Measurements from ENCODE around the gene PPP2R2C. TPM values are rescaled to one million over a fixed set of nuclear protein-coding genes. Genes with fewer than 3 reads are reported as not detected.

PPP2R2C gene
- total RNA-seq, 2 experiments from 2014 or later = not detected

DNA sequence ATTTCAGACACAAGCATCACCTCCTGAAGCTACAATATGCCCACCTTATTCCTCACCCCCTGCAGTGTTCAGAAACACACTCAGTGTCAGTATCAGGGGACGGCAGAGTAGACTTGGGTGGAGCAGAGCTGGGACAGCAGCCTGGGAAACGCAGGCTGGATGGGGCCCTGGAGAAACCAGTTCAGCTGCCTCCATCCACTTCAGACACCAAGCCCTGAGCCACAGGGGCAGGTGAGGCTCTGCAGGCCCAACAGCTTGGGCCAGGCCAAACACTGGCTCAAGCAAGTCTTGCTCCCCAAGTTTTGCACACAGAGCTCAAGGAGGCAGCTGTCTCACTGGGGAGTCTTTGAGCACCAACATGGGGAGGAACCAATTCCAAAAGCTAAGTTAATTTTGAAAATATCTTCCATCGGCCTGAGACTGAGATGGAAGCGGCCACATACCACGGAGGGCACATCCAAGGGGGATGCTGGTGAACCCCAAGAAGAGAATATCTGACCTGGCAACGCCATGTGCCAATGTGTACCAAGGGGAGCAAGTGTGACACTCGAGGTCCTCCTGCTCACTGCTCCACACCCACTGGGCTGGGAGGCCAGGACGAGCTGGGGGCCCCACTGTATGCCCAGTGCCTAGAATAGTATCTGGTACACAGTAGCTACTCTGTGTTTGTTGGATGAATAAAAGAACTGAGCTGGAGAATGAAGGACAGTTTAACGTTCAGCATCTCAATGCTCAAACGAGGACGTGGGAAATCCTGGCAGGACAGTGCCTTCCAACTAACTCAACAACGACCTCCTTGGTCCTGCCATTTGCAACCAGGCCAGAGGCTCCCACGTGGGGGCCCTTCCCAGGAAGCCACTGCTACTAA, 45.6 kb downstream of the PPP2R2C start:
- Mint-ChIP-seq H3K27ac (no peak overlapping the region), H3K27me3 (no peaks in the 10 kb centered on the region), H3K36me3 (ENCODE audit: low read depth) (no peaks in the 10 kb centered on the region), H3K4me3 (no peak overlapping the region), H3K9me3 (no peaks in the 10 kb centered on the region), H3K4me1 (peaks cover 2% of the 10 kb centered on the region)
- no peak for DNase-seq
- POLR2A ChIA-PET = no interaction called here
- CTCF ChIA-PET = no interaction called here

DNA sequence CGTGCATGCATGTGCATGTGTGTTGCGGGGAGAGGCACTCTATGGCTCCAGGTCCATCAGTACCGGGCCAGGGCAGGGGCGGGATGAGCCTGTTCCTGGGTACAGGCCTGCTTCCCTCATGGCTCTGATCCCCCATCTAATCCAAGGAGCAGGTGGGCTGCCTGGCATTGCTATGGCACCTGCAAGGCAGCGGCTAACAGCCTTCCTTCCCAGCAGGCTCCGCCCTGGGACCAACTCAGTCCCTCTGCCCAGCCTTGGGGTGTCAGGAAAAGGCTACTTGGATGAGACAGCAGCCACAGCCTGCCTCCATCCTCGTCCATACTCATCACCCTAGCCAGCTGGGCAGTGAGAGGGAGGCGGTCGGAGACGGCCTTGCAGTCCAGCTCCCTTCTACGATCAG, 46.5 kb downstream of the PPP2R2C start:
- ChIA-PET POLR2A (no interaction called here), CTCF (no interaction called here)
- Mint-ChIP-seq H3K27ac (no peak overlapping the region), H3K9me3 (no peaks in the 10 kb centered on the region), H3K4me3 (no peak overlapping the region), H3K27me3 (no peaks in the 10 kb centered on the region), H3K36me3 (ENCODE audit: low read depth) (no peaks in the 10 kb centered on the region), H3K4me1 (peaks cover 2% of the 10 kb centered on the region)
- DNase-seq = no peak

DNA sequence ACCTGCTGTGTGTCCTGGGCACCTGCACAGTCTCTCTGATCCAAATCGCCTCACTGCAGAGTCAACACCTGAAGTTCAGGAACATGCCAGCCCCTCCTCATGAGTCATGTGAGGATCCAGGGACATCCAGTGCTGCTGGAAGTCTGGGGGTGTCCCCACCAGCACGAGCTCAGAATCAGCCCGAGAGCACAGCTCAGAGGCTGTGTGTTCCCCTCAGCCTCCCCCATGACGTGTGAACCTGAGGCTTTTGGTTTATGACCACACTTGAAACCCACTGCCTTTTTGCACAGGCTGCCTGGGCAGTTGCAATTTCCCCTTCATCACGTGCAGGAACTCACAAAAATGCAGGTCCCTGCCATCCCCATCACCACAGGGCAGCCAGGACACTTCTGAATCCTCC, 47.1 kb downstream of the PPP2R2C start:
- no peaks in the 10 kb centered on the region for H3K27me3 Mint-ChIP-seq
- DNase-seq = no peak
- H3K36me3 Mint-ChIP-seq (ENCODE audit: low read depth) = no peaks in the 10 kb centered on the region
- H3K4me1 Mint-ChIP-seq = peaks cover 2% of the 10 kb centered on the region
- no peak overlapping the region for H3K4me3 Mint-ChIP-seq
- no peaks in the 10 kb centered on the region for H3K9me3 Mint-ChIP-seq
- no peak overlapping the region for H3K27ac Mint-ChIP-seq
- ChIA-PET POLR2A (no interaction called here), CTCF (no interaction called here)

DNA sequence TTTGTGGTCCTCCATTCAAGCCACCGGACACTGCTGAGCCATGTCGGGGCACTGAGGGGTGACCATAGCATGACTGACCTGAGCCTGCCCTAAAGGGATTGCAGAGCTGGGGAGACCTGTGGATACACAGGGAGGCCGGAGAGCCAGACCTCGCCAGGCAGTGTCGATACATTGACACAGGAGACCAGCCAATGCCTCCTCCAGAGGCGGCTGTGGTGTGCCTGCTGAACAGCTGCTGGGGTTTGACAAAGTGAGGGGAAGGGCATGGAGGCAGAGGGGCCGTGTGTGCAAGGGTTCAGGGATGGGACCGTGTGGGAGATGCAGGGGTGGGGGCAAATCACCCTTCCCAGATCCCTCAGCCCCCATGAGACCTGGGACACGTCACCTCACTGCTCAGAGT, 48.0 kb downstream of the PPP2R2C start:
- no peak overlapping the region for H3K27ac Mint-ChIP-seq
- ChIA-PET POLR2A (no interaction called here), CTCF (no interaction called here)
- no peak overlapping the region for H3K4me3 Mint-ChIP-seq
- no peak for DNase-seq
- peaks cover 2% of the 10 kb centered on the region for H3K4me1 Mint-ChIP-seq
- H3K36me3 Mint-ChIP-seq (ENCODE audit: low read depth) = no peaks in the 10 kb centered on the region
- no peaks in the 10 kb centered on the region for H3K27me3 Mint-ChIP-seq
- no peaks in the 10 kb centered on the region for H3K9me3 Mint-ChIP-seq

DNA sequence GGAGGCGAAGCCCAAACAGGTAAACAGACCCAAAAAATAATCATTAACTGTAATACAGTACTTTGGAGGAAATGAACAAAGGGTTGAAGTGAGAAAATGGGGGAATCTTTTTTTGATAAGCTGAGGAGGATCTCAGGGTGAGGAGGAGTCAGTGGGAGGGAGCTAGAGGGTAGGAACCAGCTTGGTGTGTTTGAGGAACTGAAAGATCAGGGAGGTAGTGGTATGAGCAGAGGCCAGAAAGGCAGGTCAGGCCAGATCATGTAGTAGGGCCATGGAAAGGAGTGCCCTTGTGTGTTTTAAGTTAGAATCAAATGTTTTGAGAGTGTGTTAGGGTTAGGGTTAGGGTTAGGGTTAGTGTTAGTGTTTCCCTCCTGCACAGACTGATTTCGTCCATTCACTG, 48.8 kb downstream of the PPP2R2C start:
- H3K4me3 Mint-ChIP-seq = no peak overlapping the region
- ChIA-PET POLR2A (no interaction called here), CTCF (no interaction called here)
- no peaks in the 10 kb centered on the region for H3K36me3 Mint-ChIP-seq (ENCODE audit: low read depth)
- no peak overlapping the region for H3K27ac Mint-ChIP-seq
- DNase-seq = no peak
- H3K27me3 Mint-ChIP-seq = no peaks in the 10 kb centered on the region
- H3K4me1 Mint-ChIP-seq = peaks cover 2% of the 10 kb centered on the region
- no peaks in the 10 kb centered on the region for H3K9me3 Mint-ChIP-seq

DNA sequence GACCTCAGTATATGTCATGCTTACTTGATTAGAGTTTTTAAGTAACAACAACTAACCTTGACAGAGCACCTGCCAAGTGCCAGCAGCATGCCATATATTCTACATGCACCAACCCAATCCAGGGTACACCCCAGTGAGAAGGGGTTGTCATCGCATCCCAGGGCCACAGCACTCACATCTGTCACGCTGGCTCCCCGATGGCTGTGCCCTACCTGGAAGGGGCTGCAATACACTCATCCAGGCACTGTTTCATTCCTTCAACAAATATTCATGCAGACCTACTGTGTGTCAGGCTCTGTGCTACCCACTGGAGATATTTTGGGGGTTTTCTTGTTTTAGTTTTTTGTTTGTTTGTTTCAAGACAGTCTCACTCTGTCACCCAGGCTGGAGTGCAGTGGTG, 49.5 kb downstream of the PPP2R2C start:
- no peak for DNase-seq
- Mint-ChIP-seq H3K27ac (no peak overlapping the region), H3K4me3 (no peak overlapping the region), H3K4me1 (peaks cover 2% of the 10 kb centered on the region), H3K36me3 (ENCODE audit: low read depth) (no peaks in the 10 kb centered on the region), H3K9me3 (no peaks in the 10 kb centered on the region), H3K27me3 (no peaks in the 10 kb centered on the region)
- ChIA-PET CTCF (no interaction called here), POLR2A (no interaction called here)

DNA sequence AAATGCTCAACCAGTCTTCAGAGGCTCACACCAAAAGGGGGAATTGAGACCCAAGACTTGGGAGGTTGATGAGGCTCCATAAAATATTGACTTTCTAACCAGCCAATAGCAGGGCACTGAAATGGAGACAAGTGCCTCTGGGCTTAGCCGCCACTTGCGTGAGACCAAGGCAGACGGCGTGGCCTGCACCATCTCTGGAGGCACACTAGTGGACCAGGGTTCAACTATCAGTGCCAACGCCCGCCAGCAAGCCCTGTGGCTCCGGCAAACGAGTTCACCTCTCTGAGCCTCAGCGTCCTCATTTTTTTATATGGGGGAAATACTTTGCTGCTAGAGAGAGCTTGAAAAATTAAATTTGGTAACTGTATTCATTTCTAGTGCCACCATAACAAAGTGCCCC, 50.3 kb downstream of the PPP2R2C start:
- Mint-ChIP-seq H3K9me3 (no peaks in the 10 kb centered on the region), H3K27me3 (no peaks in the 10 kb centered on the region), H3K27ac (no peak overlapping the region), H3K36me3 (ENCODE audit: low read depth) (no peaks in the 10 kb centered on the region), H3K4me1 (peaks cover 2% of the 10 kb centered on the region), H3K4me3 (no peak overlapping the region)
- DNase-seq = no peak
- CTCF ChIA-PET = no interaction called here
- POLR2A ChIA-PET = no interaction called here

DNA sequence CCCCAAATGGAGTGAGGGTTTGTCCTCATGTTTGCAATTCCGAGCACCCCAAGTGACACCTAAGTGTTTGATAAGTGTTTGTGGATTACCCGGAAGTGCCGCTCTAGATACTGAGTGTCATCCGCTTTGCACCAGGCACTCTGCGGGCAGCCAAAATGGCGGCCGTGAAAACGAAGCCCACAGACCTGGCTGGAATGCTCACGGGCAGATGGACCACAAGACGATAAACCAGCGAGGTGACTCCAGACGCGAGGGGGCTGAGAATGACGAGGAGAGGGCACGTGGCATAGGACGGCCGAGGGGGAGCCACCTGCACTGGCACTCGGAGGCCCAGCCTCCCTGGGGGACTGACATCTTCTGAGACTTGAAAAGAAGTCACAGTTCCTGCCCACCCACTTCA, 51.0 kb downstream of the PPP2R2C start:
- no peak overlapping the region for H3K27ac Mint-ChIP-seq
- no peaks in the 10 kb centered on the region for H3K27me3 Mint-ChIP-seq
- CTCF ChIA-PET = no interaction called here
- no peak overlapping the region for H3K4me3 Mint-ChIP-seq
- H3K9me3 Mint-ChIP-seq = no peaks in the 10 kb centered on the region
- peaks cover 2% of the 10 kb centered on the region for H3K4me1 Mint-ChIP-seq
- no peak for DNase-seq
- H3K36me3 Mint-ChIP-seq (ENCODE audit: low read depth) = no peaks in the 10 kb centered on the region
- POLR2A ChIA-PET = no interaction called here

DNA sequence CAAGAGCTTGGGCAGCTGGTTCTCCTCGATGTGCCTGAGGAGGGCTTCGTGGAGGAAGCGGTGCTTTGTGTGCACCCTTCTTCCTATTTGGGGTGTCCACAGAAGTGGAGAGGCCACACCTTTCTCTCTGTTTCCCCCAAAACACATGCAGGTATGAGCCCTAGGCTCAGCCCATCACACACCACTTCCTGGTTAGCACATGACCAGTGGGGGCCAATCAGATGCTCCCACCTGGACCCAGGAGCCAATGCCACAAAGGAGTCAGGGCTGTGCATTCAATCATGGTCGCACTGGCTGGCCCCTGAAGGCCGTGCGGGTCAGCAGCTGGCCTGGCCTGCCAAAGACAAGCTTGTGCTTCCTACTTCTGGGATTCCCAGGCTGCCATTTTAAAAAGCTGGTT, 51.4 kb downstream of the PPP2R2C start:
- DNase-seq = no peak
- POLR2A ChIA-PET = no interaction called here
- no peak overlapping the region for H3K4me3 Mint-ChIP-seq

DNA sequence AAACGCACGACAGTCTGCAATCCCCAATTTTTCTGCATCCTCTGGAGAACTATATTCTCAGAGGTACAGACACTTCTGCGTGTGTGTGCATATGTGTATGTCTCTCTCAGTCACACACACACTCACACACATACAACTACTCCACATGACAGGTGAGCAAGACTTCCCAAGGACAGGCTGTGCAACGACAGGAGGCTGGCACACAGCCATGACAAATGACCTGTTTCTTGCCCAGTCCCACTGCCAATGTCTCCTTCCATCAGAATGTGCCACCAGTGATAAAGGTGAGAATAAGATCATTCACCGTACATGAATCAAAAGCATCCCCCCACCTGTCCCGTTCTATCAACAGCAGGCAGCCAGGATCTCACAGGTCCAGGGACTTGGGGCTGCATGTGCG, 52.4 kb downstream of the PPP2R2C start:
- ChIA-PET POLR2A (no interaction called here), CTCF (no interaction called here)
- Mint-ChIP-seq H3K27ac (no peak overlapping the region), H3K27me3 (no peaks in the 10 kb centered on the region), H3K36me3 (ENCODE audit: low read depth) (no peaks in the 10 kb centered on the region), H3K4me3 (no peak overlapping the region), H3K9me3 (no peaks in the 10 kb centered on the region), H3K4me1 (no peaks in the 10 kb centered on the region)
- DNase-seq = no peak

More for the DNA sequence above, 51.4 kb downstream of the PPP2R2C start:
- no peaks in the 10 kb centered on the region for H3K36me3 Mint-ChIP-seq (ENCODE audit: low read depth)
- no peaks in the 10 kb centered on the region for H3K27me3 Mint-ChIP-seq
- CTCF ChIA-PET = no interaction called here
- H3K4me1 Mint-ChIP-seq = peaks cover 2% of the 10 kb centered on the region
- no peak overlapping the region for H3K27ac Mint-ChIP-seq
- H3K9me3 Mint-ChIP-seq = no peaks in the 10 kb centered on the region

DNA sequence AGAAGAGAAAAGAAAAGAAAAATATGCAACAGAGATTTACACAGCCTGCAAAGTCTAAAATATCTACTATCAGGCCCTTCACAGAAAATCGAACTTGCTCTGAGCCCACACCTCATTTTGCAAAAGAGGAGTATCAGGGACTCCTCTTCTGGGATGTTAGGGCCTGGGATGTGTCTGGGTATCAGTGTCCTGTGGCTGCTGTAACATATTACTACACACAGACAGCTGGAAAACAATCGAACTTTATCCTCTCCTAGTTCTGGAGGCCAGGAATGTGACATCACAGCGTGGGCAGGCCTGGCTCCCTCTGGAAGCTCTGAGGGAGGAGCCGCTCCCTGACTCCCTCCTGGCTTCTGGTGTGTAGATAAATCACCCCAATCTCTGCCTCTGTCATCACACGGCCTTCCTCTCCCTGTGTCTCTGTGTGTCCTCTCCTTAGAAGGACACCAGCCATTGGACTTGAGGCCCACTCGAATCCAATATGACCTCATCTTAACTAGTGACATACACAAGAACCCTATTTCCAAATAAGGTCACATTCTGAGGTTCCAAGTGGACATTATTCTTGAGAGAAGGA, 52.9 kb downstream of the PPP2R2C start:
- no peaks in the 10 kb centered on the region for H3K9me3 Mint-ChIP-seq

DNA sequence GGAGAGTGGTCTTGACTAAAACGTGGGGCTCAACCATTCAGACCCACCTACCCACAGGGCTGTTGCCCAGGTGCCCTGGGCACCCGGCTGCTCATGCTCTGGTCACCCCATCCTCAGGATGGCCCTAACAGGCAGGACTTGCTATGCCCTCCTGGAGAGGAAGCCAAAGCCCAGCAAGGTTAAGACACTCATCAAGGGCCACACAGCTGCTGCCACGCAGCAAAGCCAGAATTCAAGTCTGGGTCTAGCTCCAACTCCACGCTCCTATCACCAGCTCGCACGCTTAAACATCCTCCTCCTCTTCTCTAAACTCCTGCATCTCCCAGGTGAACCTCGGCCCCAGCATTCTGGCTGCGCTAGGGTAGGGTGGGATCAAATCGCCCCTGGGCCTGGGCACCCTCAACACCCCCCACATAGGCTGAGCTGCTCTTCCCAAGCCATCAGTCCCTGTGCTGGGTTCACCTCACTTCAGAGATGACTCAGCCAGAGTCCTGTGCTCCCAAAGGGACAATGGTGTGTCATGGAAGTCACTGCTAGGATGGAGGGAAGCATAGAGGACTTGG, 54.1 kb downstream of the PPP2R2C start:
- no peak overlapping the region for H3K4me3 Mint-ChIP-seq
- H3K36me3 Mint-ChIP-seq (ENCODE audit: low read depth) = no peaks in the 10 kb centered on the region
- no peak for DNase-seq
- H3K4me1 Mint-ChIP-seq = no peaks in the 10 kb centered on the region
- H3K9me3 Mint-ChIP-seq = no peaks in the 10 kb centered on the region
- H3K27ac Mint-ChIP-seq = no peak overlapping the region
- ChIA-PET CTCF (no interaction called here), POLR2A (no interaction called here)
- H3K27me3 Mint-ChIP-seq = no peaks in the 10 kb centered on the region

More for the DNA sequence above, 52.9 kb downstream of the PPP2R2C start:
- no peak overlapping the region for H3K4me3 Mint-ChIP-seq
- H3K4me1 Mint-ChIP-seq = no peaks in the 10 kb centered on the region
- no peak for DNase-seq
- H3K36me3 Mint-ChIP-seq (ENCODE audit: low read depth) = no peaks in the 10 kb centered on the region
- H3K27ac Mint-ChIP-seq = no peak overlapping the region
- H3K27me3 Mint-ChIP-seq = no peaks in the 10 kb centered on the region
- ChIA-PET POLR2A (no interaction called here), CTCF (no interaction called here)

DNA sequence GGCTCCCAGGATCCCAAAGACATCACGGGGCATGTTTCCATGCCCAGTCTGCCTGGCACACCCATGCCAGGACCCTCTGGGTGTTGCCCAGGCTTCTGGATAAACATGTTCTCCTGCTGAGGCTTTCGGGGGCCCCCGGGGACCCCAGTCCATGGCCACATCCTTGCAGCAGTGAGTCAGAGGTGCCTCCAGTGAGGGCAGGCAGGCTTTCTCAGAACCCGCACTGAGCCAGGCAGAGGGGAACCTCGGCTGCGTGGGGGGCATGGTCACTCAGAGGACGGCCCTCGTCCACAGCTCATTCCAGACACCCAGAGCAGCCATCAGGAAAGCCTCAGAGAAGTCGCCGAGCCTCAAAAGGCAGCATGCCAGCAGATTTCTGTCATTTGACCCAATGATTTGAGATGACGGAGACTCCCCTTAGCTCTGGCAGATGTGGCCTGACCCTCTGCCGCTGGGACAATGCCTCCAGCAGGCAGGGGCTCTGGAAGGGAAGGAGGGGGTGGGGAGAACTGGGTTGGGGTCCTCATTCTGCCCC, 54.8 kb downstream of the PPP2R2C start:
- no peaks in the 10 kb centered on the region for H3K36me3 Mint-ChIP-seq (ENCODE audit: low read depth)
- H3K4me1 Mint-ChIP-seq = no peaks in the 10 kb centered on the region
- CTCF ChIA-PET = no interaction called here
- no peaks in the 10 kb centered on the region for H3K27me3 Mint-ChIP-seq
- POLR2A ChIA-PET = no interaction called here
- no peak overlapping the region for H3K27ac Mint-ChIP-seq
- DNase-seq = no peak
- no peak overlapping the region for H3K4me3 Mint-ChIP-seq
- no peaks in the 10 kb centered on the region for H3K9me3 Mint-ChIP-seq

Data from activated CD4-positive, alpha-beta T cell treated with anti-CD3 and anti-CD28 coated beads, Interleukin-2, amount 10 ng/mL, durations not matched to agents 7 days and 5 days (primary cell).